Right lung (tissue), 10 donors: ENCODE data around the gene PAGE1. TPM values are rescaled to one million over a fixed set of nuclear protein-coding genes. Genes with fewer than 3 reads are reported as not detected.
"Not testable (repeated sequence)": the region's sequence is repeated elsewhere in the genome, so short reads cannot be mapped to it uniquely, and the experiment has no call there.

Experiments
- DNase-seq, 2 donors: peaks; one replicate each; pipeline ENCODE4 v3.0.0-alpha.2; 2013
- long read RNA-seq, 8 donors: transcript quantifications; one replicate each; lab custom pipeline, GENCODE V29; 2026
- polyA plus RNA-seq, 5 donors: library from polyadenylated mRNA; unstranded; fragments of 120-200 nt; gene quantifications; one replicate each; pipeline versions ENCODE4 v1.2.1 to v1.2.3, GENCODE V29; 2013; ENCODE audit warnings: inconsistent platforms in 1 of 5, low replicate concordance in 1 of 5; ENCODE audit not compliant: insufficient read length in 5 of 5, insufficient read depth in 1 of 5

The PAGE1 gene
- polyA plus RNA-seq, result not detected
- long read RNA-seq, donor 1, result 0 reads
- long read RNA-seq, donor 2, result 0 reads
- long read RNA-seq, donor 3, result 0 reads
- long read RNA-seq, donor 4, result 0 reads
- long read RNA-seq, donor 5, result 0 reads
- long read RNA-seq, donor 6, result 0 reads
- long read RNA-seq, donor 7, result 0 reads
- long read RNA-seq, donor 8, result 0 reads

- no peak for DNase-seq
Observed at GRCh38 chrX:49695276-49696180, at the start of gene PAGE1. PAGE1 (minus strand) TSS chrX:49695984; CDS start chrX:49694770, 1,214 bp downstream.

GRCh38 chrX:49741501-49741900 is 45.7 kb upstream of the PAGE1 start:
- not testable (repeated sequence) for DNase-seq

- no peak for DNase-seq
Observed at GRCh38 chrX:49727847-49728246, 32.1 kb upstream of the PAGE1 start.

GRCh38 chrX:49726966-49727365 is 31.2 kb upstream of the PAGE1 start:
- no peak for DNase-seq

- no peak for DNase-seq
Observed at GRCh38 chrX:49725923-49726904, 30.4 kb upstream of the PAGE1 start.

- DNase-seq, result no peak
Observed at GRCh38 chrX:49725401-49725800, 29.6 kb upstream of the PAGE1 start.

- not testable (repeated sequence) for DNase-seq
Observed at GRCh38 chrX:49720106-49720505, 24.3 kb upstream of the PAGE1 start.

- no peak for DNase-seq
Observed at GRCh38 chrX:49712577-49712976, 16.8 kb upstream of the PAGE1 start.

GRCh38 chrX:49710744-49711319 is 15.0 kb upstream of the PAGE1 start:
- DNase-seq, result no peak

GRCh38 chrX:49704691-49705404 is 9.1 kb upstream of the PAGE1 start:
- DNase-seq, result no peak

GRCh38 chrX:49701933-49702332 is 6.1 kb upstream of the PAGE1 start:
- no peak for DNase-seq

- DNase-seq, result no peak
Observed at GRCh38 chrX:49701323-49701722, 5.5 kb upstream of the PAGE1 start.

- no peak for DNase-seq
Observed at GRCh38 chrX:49675075-49675719, 20.6 kb downstream of the PAGE1 start.

GRCh38 chrX:49673394-49673793 is 22.4 kb downstream of the PAGE1 start:
- no peak for DNase-seq

- no peak for DNase-seq
Observed at GRCh38 chrX:49664824-49665223, 31.0 kb downstream of the PAGE1 start.

GRCh38 chrX:49661881-49662280 is 33.9 kb downstream of the PAGE1 start:
- DNase-seq, result no peak

GRCh38 chrX:49659771-49660170 is 36.0 kb downstream of the PAGE1 start:
- no peak for DNase-seq

- no peak for DNase-seq
Observed at GRCh38 chrX:49656533-49656932, 39.3 kb downstream of the PAGE1 start.

- DNase-seq, result no peak
Observed at GRCh38 chrX:49644991-49645637, 50.7 kb downstream of the PAGE1 start.
